Fibroblast of pulmonary artery (primary cell): Measurements from ENCODE around the gene CEP120.

Experiments used
- DNase-seq: peaks from one replicate; pipeline ENCODE4 v3.0.0-alpha.2; 2010; ENCODE audit warnings: low read depth
- H3K4me3 ChIP-seq: replicated peaks from 2 replicates; pipeline ENCODE4 v1.5.1; 2011; ENCODE audit warnings: low read depth, mild to moderate bottlenecking, control low read depth, low read length, moderate library complexity
- TF ChIP-seq, protein P1 (sequence below): IDR thresholded peaks from 2 replicates; pipeline ENCODE4 v1.5.1; 2011; ENCODE audit warnings: mild to moderate bottlenecking, control low read depth, low read length, inconsistent platforms; ENCODE audit errors: missing control alignments

CEP120 gene

GRCh38 chr5:123429993-123430392 is 6.8 kb upstream of the CEP120 start:
- TF ChIP-seq, protein P1, sequence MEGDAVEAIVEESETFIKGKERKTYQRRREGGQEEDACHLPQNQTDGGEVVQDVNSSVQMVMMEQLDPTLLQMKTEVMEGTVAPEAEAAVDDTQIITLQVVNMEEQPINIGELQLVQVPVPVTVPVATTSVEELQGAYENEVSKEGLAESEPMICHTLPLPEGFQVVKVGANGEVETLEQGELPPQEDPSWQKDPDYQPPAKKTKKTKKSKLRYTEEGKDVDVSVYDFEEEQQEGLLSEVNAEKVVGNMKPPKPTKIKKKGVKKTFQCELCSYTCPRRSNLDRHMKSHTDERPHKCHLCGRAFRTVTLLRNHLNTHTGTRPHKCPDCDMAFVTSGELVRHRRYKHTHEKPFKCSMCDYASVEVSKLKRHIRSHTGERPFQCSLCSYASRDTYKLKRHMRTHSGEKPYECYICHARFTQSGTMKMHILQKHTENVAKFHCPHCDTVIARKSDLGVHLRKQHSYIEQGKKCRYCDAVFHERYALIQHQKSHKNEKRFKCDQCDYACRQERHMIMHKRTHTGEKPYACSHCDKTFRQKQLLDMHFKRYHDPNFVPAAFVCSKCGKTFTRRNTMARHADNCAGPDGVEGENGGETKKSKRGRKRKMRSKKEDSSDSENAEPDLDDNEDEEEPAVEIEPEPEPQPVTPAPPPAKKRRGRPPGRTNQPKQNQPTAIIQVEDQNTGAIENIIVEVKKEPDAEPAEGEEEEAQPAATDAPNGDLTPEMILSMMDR = no peak
- no peak overlapping the region for H3K4me3 ChIP-seq
- peak; percentile 98 for DNase-seq

GRCh38 chr5:123429221-123429954 is 6.2 kb upstream of the CEP120 start:
- no peak overlapping the region for H3K4me3 ChIP-seq
- TF ChIP-seq, protein P1 = no peak
- DNase-seq = no peak

DNA sequence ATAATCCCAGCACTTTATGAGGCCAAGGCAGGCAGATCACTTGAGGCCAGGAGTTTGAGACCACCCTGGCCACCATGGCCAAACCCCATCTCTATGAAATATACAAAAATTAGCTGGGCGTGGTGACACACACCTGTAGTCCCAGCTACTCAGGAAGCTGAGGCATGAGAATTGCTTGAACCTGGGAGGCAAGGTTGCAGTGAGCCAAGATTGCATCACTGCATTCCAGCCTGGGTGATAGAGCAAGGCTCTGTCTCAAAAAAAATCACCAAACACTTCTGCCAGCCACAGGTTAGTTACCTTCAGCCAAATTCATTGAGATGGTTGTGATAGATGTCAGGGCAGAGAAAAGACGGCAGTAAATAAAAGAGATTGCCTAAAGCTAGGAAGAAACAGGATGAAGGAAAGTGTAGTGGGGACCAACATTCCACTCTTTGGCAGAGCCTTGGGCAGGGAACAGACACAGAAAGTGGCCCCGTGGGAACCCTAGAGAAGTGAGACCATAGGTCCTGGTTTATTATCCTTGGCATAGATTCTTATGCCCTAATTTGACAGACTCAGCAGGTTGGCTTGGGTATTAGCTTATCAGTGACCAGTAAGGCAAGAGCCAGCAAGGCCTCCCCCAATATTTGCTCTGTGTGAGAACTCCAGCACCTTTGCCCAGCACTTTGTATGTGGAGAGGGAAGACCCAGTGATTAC is 5.5 kb upstream of the CEP120 start:
- DNase-seq = no peak
- TF ChIP-seq, protein P1 = no peak
- no peak overlapping the region for H3K4me3 ChIP-seq

GRCh38 chr5:123427281-123427680 is 4.1 kb upstream of the CEP120 start:
- H3K4me3 ChIP-seq = no peak overlapping the region
- DNase-seq = no peak
- TF ChIP-seq, protein P1 = no peak

DNA sequence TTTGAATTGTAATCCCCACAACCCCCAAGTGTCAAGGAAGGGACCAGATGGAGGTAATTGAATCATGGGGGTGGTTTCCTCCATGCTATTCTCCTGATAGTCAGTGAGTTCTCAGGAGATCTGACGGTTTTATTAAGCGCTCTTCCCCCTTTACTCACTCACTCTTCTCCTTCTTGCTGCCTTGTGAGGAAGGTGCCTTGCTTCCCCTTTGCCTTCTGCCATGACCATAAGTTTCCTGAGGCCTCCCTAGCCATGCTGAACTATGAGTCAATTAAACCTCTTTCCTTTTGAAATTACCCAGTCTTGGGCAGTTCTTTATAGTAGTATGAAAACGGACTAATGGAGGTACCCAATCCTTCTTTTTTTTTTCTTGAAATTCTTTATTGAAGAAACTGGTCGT is 2.2 kb upstream of the CEP120 start:
- DNase-seq = no peak
- H3K4me3 ChIP-seq = no peak overlapping the region
- TF ChIP-seq, protein P1 = no peak

DNA sequence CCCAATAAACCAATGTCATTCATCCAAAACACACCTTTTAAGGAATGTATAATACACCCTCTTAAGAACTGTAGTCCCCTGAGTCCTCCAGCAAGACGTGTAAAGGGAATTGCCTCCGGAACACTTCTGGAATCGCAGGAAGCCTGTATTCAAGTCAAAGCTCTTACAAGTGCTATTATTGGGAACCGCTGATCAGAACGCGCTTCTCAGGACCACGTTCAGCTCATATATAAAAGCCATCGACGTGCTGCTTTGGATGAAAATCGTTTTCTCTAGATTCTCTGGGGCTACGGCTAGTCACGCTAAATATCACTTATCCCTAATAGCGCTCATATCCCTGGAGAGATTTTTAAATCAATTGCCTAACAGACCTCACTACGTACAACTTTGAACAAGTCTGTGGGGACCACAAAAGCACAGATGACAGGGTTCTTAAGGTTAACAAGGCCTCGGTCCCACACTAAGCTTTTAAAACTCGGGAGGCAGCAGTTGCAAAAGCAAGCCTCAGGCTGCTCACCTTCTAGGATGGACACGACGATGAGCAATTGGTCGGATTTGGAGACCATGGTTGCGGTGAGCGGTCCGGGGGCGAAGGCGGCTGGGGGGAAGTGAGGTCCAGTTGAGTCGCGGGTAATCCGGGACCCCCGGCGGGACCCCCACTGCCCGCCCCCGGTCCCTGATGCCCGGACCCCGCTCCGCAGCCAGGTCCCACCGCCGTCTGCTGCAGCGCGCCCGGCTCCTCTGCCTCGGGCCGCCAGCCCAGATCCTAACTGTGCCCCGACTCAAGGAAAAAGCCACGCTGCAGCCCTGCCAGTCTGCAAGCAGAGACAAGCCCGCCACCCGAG is 548 bp downstream of the CEP120 start:
- TF ChIP-seq, protein P1 = no peak
- peak; percentile 33 for DNase-seq
- peak overlapping the region; percentile 83 for H3K4me3 ChIP-seq
